ENCODE measurements around the gene RPS26. TPM values are rescaled to one million over a fixed set of nuclear protein-coding genes. Genes with fewer than 3 reads are reported as not detected.

RPS26 gene
- total and polyA plus RNA-seq, 9 of the 15 experiments (the other 6 are each of a cell fraction or from before 2014, with no cell fraction given) = 70.2 to 1,589 (median 852) TPM

DNA sequence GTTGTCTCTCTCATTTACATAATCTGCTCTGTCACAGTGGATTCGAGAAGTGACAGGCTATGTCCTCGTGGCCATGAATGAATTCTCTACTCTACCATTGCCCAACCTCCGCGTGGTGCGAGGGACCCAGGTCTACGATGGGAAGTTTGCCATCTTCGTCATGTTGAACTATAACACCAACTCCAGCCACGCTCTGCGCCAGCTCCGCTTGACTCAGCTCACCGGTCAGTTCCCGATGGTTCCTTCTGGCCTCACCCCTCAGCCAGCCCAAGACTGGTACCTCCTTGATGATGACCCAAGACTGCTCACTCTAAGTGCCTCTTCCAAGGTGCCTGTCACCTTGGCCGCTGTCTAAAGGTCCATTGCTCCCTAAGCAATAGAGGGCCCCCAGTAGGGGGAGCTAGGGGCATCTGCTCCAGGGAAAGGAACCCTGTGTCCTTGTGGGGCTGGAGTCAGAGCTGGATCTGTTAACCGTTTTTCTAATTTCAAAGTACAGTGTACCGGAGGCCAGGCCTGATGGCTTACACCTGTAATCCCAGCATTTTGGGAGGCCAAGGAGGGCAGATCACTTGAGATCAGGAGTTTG is 43.3 kb downstream of the RPS26 start:
- ATAC-seq = peak; percentile 81
- Histone ChIP-seq H3K36me3 (ENCODE audit: control insufficient read depth, insufficient read depth, low read length) (no peaks in the 10 kb centered on the region), H3K4me1 (replicated peaks in 1 of 2; ENCODE audit: control insufficient read depth in 2 of 2, insufficient read depth in 2 of 2, low read length in 2 of 2) (peaks cover 38 to 41% of the 10 kb centered on the region in 2 experiments), H3K4me3 (no peak overlapping the region), H3K79me2 (ENCODE audit: control insufficient read depth, insufficient read depth, low read length) (no peaks in the 10 kb centered on the region), H3K27ac (ENCODE audit: extremely low read depth, low read depth, low read length) (no peak overlapping the region), H2AFZ (ENCODE audit: low read depth, low read length) (peak overlapping the region; percentile 40), H3K9ac (ENCODE audit: insufficient read depth in 1 of 2, low read depth in 2 of 2, low read length in 2 of 2) (no peak overlapping the region), H3K9me1 (ENCODE audit: control insufficient read depth, insufficient read depth, low read length) (no peaks in the 10 kb centered on the region), H3K4me2 (ENCODE audit: insufficient read depth, low read length) (no peak overlapping the region), H4K20me1 (replicated peaks; ENCODE audit: control insufficient read depth, insufficient read depth, low read length) (no peaks in the 10 kb centered on the region), H3K27me3 (ENCODE audit: control insufficient read depth in 2 of 2, insufficient read depth in 2 of 2, low read length in 2 of 2) (no peaks in the 10 kb centered on the region; a peak in 1 of 5 replicates), H3K9me3 (replicated peaks; ENCODE audit: control insufficient read depth, insufficient read depth, low read depth, low read length) (no peaks in the 10 kb centered on the region)
- in situ Hi-C loops (cut with MboI) (no loop called here), intact Hi-C loops (cut with micrococcal nuclease) (loop anchor here (1.0 kb wide), 1 partner anchor 33 kb away; the partner anchor contains the start of gene ZC3H10)
- no TSS peak for BruUV-seq (replicated peaks)
- peak; percentile 81 for FAIRE-seq
- ChIA-PET CTCF (ENCODE audit: low intra/inter-chr PET ratio) (no interaction called here), POLR2A (interaction anchor here (0.6 to 1.9 kb wide), 4 partner anchors 19 to 341 kb away, joined by 3 to 6 read pairs (median 4); partner anchors contain the start of genes PA2G4 and ZC3H10)
- WGBS (ENCODE audit: insufficient coverage, low coverage, missing lambda C conversion rate) = 53% methylated on average over 15 of the region's 15 CpGs
- DNase-seq (ENCODE audit: extremely low read depth in 1 of 4, low spot score in 3 of 4) = peak; percentile 53 to 82 (median 72)
- TF ChIP-seq SIX5 (IDR thresholded peaks at IDR 0.05; ENCODE audit: borderline replicate concordance in 1 of 2, insufficient read depth in 1 of 2, low read depth in 1 of 2, low read length in 2 of 2) (no peak), SPI1 (IDR thresholded peaks at IDR 0.05; ENCODE audit: borderline replicate concordance, low read depth, low read length) (no peak), RAD21 (CRISPR knock-in tag; conservative IDR thresholded peaks at IDR 0.05 in 1 of 2, IDR thresholded peaks at IDR 0.05 in 1 of 2) (peak in 1 of 2 experiments; percentile 58; a peak in 3 of 4 replicates), SMC3 (conservative IDR thresholded peaks at IDR 0.05; ENCODE audit: insufficient read depth, low read depth, low read length) (peak; percentile 25; the same call in 1 of the 2 replicates), BDP1 (IDR thresholded peaks at IDR 0.05; ENCODE audit: insufficient read depth, insufficient read length) (no peak), RCOR1 (IDR thresholded peaks at IDR 0.05; ENCODE audit: borderline replicate concordance in 1 of 2, low read depth in 2 of 2, low read length in 2 of 2) (peak in 1 of 2 experiments; percentile 37; a peak in 1 of 4 replicates), RBBP5 (IDR thresholded peaks at IDR 0.05; ENCODE audit: borderline replicate concordance, insufficient read depth, low read length, poor library complexity, severe bottlenecking) (no peak), MYC (IDR thresholded peaks at IDR 0.05; ENCODE audit: low read depth, low read length) (0 out of 2 replicates have a peak, but pooled peaks have one; percentile 20), MYC (CRISPR knock-in tag; IDR thresholded peaks at IDR 0.05; ENCODE audit: borderline replicate concordance, low read depth) (no peak), ESRRA (IDR thresholded peaks at IDR 0.05; ENCODE audit: borderline replicate concordance, low read depth) (peak; percentile 88), UBTF (IDR thresholded peaks at IDR 0.05; ENCODE audit: borderline replicate concordance in 1 of 2, low read depth in 2 of 2, low read length in 2 of 2) (no peak), NUFIP1 (IDR thresholded peaks at IDR 0.05; ENCODE audit: partially characterized antibody) (no peak), DPF2 (IDR thresholded peaks at IDR 0.05) (peak; percentile 14; the same call in 1 of the 2 replicates), MAZ (CRISPR knock-in tag; conservative IDR thresholded peaks at IDR 0.05 in 1 of 2, IDR thresholded peaks at IDR 0.05 in 1 of 2) (0 out of 4 replicates have a peak, but pooled peaks of 1 of the 2 experiments have one; percentile 37)
- TF ChIP-seq, protein P1, sequence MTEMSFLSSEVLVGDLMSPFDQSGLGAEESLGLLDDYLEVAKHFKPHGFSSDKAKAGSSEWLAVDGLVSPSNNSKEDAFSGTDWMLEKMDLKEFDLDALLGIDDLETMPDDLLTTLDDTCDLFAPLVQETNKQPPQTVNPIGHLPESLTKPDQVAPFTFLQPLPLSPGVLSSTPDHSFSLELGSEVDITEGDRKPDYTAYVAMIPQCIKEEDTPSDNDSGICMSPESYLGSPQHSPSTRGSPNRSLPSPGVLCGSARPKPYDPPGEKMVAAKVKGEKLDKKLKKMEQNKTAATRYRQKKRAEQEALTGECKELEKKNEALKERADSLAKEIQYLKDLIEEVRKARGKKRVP (CRISPR knock-in tag; IDR thresholded peaks at IDR 0.05) = no peak
